HepG2 (cell line): ENCODE measurements around the gene FAM114A1. TPM values are rescaled to one million over a fixed set of nuclear protein-coding genes. Genes with fewer than 3 reads are reported as not detected.
A peak's percentile ranks its signal among the peaks of the same experiment; 100 is the strongest.

Experiments
- ARID5B ChIP-seq: IDR thresholded peaks from 2 replicates; pipeline ENCODE4 v1.4.0; 2020; ENCODE audit warnings: mild to moderate bottlenecking, missing genetic modification reagents
- BRF2 ChIP-seq: sonication (generic); formaldehyde crosslinking; IDR thresholded peaks from 2 replicates; pipeline ENCODE4 v1.8.1; 2022; ENCODE audit warnings: mild to moderate bottlenecking, missing genetic modification reagents
- FOXO1 ChIP-seq: sonication (generic); formaldehyde crosslinking; IDR thresholded peaks from 2 replicates; pipeline ENCODE4 v1.4.0; 2020; ENCODE audit warnings: missing genetic modification reagents
- GABPA ChIP-seq, 2 experiments: IDR thresholded peaks; 2 replicates each; pipeline ENCODE4 v1.6.1; 2011 to 2016; ENCODE audit warnings: low read depth in 2 of 2, low read length in 1 of 2, missing biosample characterization in 1 of 2, missing genetic modification characterization in 1 of 2
- MIER3 ChIP-seq: IDR thresholded peaks from 2 replicates; pipeline ENCODE4 v1.6.1; 2016; ENCODE audit warnings: missing compliant biosample characterization, borderline replicate concordance
- SNAPC4 ChIP-seq: sonication (generic); formaldehyde crosslinking; IDR thresholded peaks from 2 replicates; pipeline ENCODE4 v1.4.0; 2020; ENCODE audit warnings: mild to moderate bottlenecking, missing genetic modification reagents
- TAF15 ChIP-seq: fragments of 200-400 bp; formaldehyde crosslinking; IDR thresholded peaks from one replicate; pipeline ENCODE4 v1.6.1; 2018; ENCODE audit warnings: mild to moderate bottlenecking, low read depth, low read length; ENCODE audit not compliant: poor library complexity, severe bottlenecking
- ZKSCAN5 ChIP-seq: sonication (generic); formaldehyde crosslinking; IDR thresholded peaks from 2 replicates; pipeline ENCODE4 v1.5.1; 2020; ENCODE audit warnings: mild to moderate bottlenecking, missing genetic modification reagents
- ZNF225 ChIP-seq: sonication (generic); formaldehyde crosslinking; IDR thresholded peaks from 2 replicates; pipeline ENCODE4 v1.4.0; 2020; ENCODE audit warnings: mild to moderate bottlenecking, missing genetic modification reagents
- ZNF350 ChIP-seq: sonication (generic); formaldehyde crosslinking; IDR thresholded peaks from 2 replicates; pipeline ENCODE4 v1.4.0; 2020; ENCODE audit warnings: mild to moderate bottlenecking, low read depth, missing genetic modification reagents, borderline replicate concordance
- ZNF557 ChIP-seq: sonication (generic); formaldehyde crosslinking; IDR thresholded peaks from 2 replicates; pipeline ENCODE4 v1.4.0; 2020; ENCODE audit warnings: missing genetic modification reagents
- ZNF597 ChIP-seq: sonication (generic); formaldehyde crosslinking; IDR thresholded peaks from 2 replicates; pipeline ENCODE4 v1.5.0; 2020; ENCODE audit warnings: missing genetic modification reagents
- ZNF792 ChIP-seq: IDR thresholded peaks from 2 replicates; pipeline ENCODE4 v1.6.1; 2016
- polyA plus RNA-seq, 8 experiments: library from polyadenylated mRNA; depleted of rRNA in 3 of 8; stranded (reverse) in 7 of 8; unstranded in 1 of 8; fragments of >200 nt; fragmentation: Illumina TruSeq in 4 of 8; extraction: Trizol in 4 of 8; gene quantifications; 2 replicates each; pipeline versions ENCODE4 v1.2.1 to v1.2.3, GENCODE V29; 2011 to 2016; ENCODE audit warnings: low read depth in 4 of 8, missing spikeins in 1 of 8, mixed read lengths in 1 of 8; ENCODE audit not compliant: insufficient read depth in 1 of 8
- total RNA-seq, 5 experiments: library from RNA; depleted of rRNA; stranded (reverse); fragments of >200 nt; fragmentation: Illumina TruSeq; extraction: Trizol; gene quantifications; 2 replicates each; pipeline ENCODE4 v1.2.3, GENCODE V29; 2016; ENCODE audit warnings: low read depth in 1 of 5
- TF ChIP-seq, protein P1 (sequence below): IDR thresholded peaks from 2 replicates; pipeline ENCODE4 v1.6.1; 2016
- TF ChIP-seq, protein P2 (sequence below): IDR thresholded peaks from 2 replicates; pipeline ENCODE4 v1.6.1; 2016; ENCODE audit warnings: missing genetic modification reagents, missing compliant biosample characterization
- TF ChIP-seq, protein P3 (sequence below): sonication (generic); formaldehyde crosslinking; conservative IDR thresholded peaks from 2 replicates; pipeline ENCODE4 v1.4.0; 2020; ENCODE audit warnings: missing genetic modification reagents

Gene FAM114A1
- total and polyA plus RNA-seq, 2 of the 13 experiments (the other 11 are each of a cell fraction or from before 2014, with no cell fraction given): 61.0 to 76.9 TPM

GRCh38 chr4:38904090-38904666 is 36.6 kb downstream of the FAM114A1 start (continued):
- no peak for TF ChIP-seq TAF15
- TF ChIP-seq, protein P1, sequence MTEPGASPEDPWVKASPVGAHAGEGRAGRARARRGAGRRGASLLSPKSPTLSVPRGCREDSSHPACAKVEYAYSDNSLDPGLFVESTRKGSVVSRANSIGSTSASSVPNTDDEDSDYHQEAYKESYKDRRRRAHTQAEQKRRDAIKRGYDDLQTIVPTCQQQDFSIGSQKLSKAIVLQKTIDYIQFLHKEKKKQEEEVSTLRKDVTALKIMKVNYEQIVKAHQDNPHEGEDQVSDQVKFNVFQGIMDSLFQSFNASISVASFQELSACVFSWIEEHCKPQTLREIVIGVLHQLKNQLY: no peak
- TF ChIP-seq MIER3: no peak
- TF ChIP-seq ZNF225 (CRISPR knock-in tag): no peak
- TF ChIP-seq ZNF557 (CRISPR knock-in tag): no peak
- TF ChIP-seq ZKSCAN5: no peak
- TF ChIP-seq, protein P2, sequence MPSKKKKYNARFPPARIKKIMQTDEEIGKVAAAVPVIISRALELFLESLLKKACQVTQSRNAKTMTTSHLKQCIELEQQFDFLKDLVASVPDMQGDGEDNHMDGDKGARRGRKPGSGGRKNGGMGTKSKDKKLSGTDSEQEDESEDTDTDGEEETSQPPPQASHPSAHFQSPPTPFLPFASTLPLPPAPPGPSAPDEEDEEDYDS (CRISPR knock-in tag): no peak
- TF ChIP-seq, protein P3, sequence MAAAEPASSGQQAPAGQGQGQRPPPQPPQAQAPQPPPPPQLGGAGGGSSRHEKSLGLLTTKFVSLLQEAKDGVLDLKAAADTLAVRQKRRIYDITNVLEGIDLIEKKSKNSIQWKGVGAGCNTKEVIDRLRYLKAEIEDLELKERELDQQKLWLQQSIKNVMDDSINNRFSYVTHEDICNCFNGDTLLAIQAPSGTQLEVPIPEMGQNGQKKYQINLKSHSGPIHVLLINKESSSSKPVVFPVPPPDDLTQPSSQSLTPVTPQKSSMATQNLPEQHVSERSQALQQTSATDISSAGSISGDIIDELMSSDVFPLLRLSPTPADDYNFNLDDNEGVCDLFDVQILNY (CRISPR knock-in tag): no peak
- TF ChIP-seq ZNF350 (CRISPR knock-in tag): no peak
- TF ChIP-seq FOXO1 (CRISPR knock-in tag): no peak; the same call in 1 of the 2 replicates
- TF ChIP-seq GABPA (IDR thresholded peaks at IDR 0.05; ENCODE audit: low read depth, low read length): no peak
- no peak for TF ChIP-seq GABPA (CRISPR knock-in tag; IDR thresholded peaks at IDR 0.05; ENCODE audit: low read depth)
- no peak for TF ChIP-seq ZNF597
- TF ChIP-seq SNAPC4 (CRISPR knock-in tag): no peak
- 0 out of 2 replicates have a peak, but pooled peaks have one; percentile 54 for TF ChIP-seq ZNF792 (CRISPR knock-in tag)
- TF ChIP-seq BRF2 (CRISPR knock-in tag): no peak
- TF ChIP-seq ARID5B (CRISPR knock-in tag): peak; percentile 85
